Endodermal cell (in vitro differentiated cells): Measurements from ENCODE around the gene CD63. TPM values are rescaled to one million over a fixed set of nuclear protein-coding genes. Genes with fewer than 3 reads are reported as not detected.
A peak's percentile ranks its signal among the peaks of the same experiment; 100 is the strongest.

Source experiments
- DNase-seq: peaks from one replicate; pipeline ENCODE4 v3.0.0-alpha.2; 2017
- H3K27ac ChIP-seq: 2 replicates; pipeline ENCODE4 v1.5.1; 2013; ENCODE audit warnings: mild to moderate bottlenecking, low read depth, low read length, moderate library complexity
- H3K27me3 ChIP-seq: 2 replicates; pipeline ENCODE4 v1.6.1; 2013; ENCODE audit warnings: mild to moderate bottlenecking, low read length, moderate library complexity; ENCODE audit not compliant: insufficient read depth, control insufficient read depth, poor library complexity, severe bottlenecking
- H3K36me3 ChIP-seq: 2 replicates; pipeline ENCODE4 v1.7.0; 2013; ENCODE audit warnings: mild to moderate bottlenecking, low read length, moderate library complexity; ENCODE audit not compliant: control insufficient read depth, insufficient read depth
- H3K4me1 ChIP-seq: one replicate; pipeline ENCODE4 v1.7.0; 2013; ENCODE audit warnings: low read length; ENCODE audit not compliant: control insufficient read depth, insufficient read depth
- H3K4me3 ChIP-seq: 2 replicates; pipeline ENCODE4 v1.5.1; 2013; ENCODE audit warnings: mild to moderate bottlenecking, low read length, moderate library complexity
- H3K9ac ChIP-seq: 2 replicates; pipeline ENCODE4 v1.6.1; 2013; ENCODE audit warnings: mild to moderate bottlenecking, low read length, moderate library complexity; ENCODE audit not compliant: poor library complexity, severe bottlenecking; ENCODE audit errors: extremely low read depth
- H3K9me3 ChIP-seq: 2 replicates; pipeline ENCODE4 v1.6.1; 2013; ENCODE audit warnings: mild to moderate bottlenecking, low read length, moderate library complexity; ENCODE audit not compliant: control insufficient read depth
- H3K27ac Mint-ChIP-seq: 2 replicates; pipeline ENCODE4 v1.8.0; 2020; ENCODE audit warnings: mixed read lengths
- H3K27me3 Mint-ChIP-seq: 2 replicates; pipeline ENCODE4 v1.8.0; 2021; ENCODE audit warnings: mild to moderate bottlenecking, mixed read lengths; ENCODE audit not compliant: insufficient read depth
- H3K36me3 Mint-ChIP-seq: 2 replicates; pipeline ENCODE4 v1.8.0; 2020; ENCODE audit warnings: low read depth, mixed read lengths
- H3K4me1 Mint-ChIP-seq: 2 replicates; pipeline ENCODE4 v1.8.0; 2020; ENCODE audit warnings: mixed read lengths
- H3K4me3 Mint-ChIP-seq: 2 replicates; pipeline ENCODE4 v1.8.0; 2020; ENCODE audit warnings: mild to moderate bottlenecking, moderate library complexity, mixed read lengths
- H3K9me3 Mint-ChIP-seq: 2 replicates; pipeline ENCODE4 v1.8.0; 2020; ENCODE audit warnings: mild to moderate bottlenecking, mixed read lengths
- WGBS, 2 experiments: methylation state at CpG; one replicate each; pipeline versions ENCODE4 v1.1.5 to v1.1.7; 2013; ENCODE audit warnings: missing lambda C conversion rate in 2 of 2, mixed read lengths in 1 of 2; ENCODE audit not compliant: insufficient coverage in 1 of 2, insufficient read length in 1 of 2; 5-methylcytosine and 5-hydroxymethylcytosine counted together
- total RNA-seq, 2 donors: library from RNA; stranded (reverse); fragmentation: NEBNext Ultra II Directional in 1 of 2; extraction: Animal tissue kit (Norgen Biotek cat#: 25700) in 1 of 2; gene quantifications; 2 replicates in 1 of 2; 3 replicates in 1 of 2; pipeline ENCODE4 v1.2.1, GENCODE V29; 2021
- TF ChIP-seq, protein P1 (sequence below): fragments of 200-600 bp; sonication (generic); conservative IDR thresholded peaks from 2 replicates; pipeline ENCODE4 v1.5.0; 2021; ENCODE audit warnings: antibody characterized with exemption, mild to moderate bottlenecking

The CD63 gene
- total RNA-seq, 2 donors from 2014 or later = 879 to 1,041 TPM

GRCh38 chr12:55771736-55772135, 42.9 kb upstream of the CD63 start:
- WGBS, 2 experiments = 88 to 92% methylated on average over 5 to 6 of the region's 6 CpGs
- H3K9ac ChIP-seq = no peak overlapping the region
- H3K36me3 ChIP-seq = peaks cover 65% of the 10 kb centered on the region
- no peak for DNase-seq
- peak overlapping the region; percentile 41 for H3K27ac ChIP-seq
- no peaks in the 10 kb centered on the region for H3K27me3 ChIP-seq
- Mint-ChIP-seq H3K9me3 (no peaks in the 10 kb centered on the region), H3K27ac (no peak overlapping the region), H3K27me3 (no peaks in the 10 kb centered on the region), H3K4me3 (no peak overlapping the region), H3K36me3 (peaks cover 45% of the 10 kb centered on the region), H3K4me1 (peaks cover 9% of the 10 kb centered on the region)
- TF ChIP-seq, protein P1, sequence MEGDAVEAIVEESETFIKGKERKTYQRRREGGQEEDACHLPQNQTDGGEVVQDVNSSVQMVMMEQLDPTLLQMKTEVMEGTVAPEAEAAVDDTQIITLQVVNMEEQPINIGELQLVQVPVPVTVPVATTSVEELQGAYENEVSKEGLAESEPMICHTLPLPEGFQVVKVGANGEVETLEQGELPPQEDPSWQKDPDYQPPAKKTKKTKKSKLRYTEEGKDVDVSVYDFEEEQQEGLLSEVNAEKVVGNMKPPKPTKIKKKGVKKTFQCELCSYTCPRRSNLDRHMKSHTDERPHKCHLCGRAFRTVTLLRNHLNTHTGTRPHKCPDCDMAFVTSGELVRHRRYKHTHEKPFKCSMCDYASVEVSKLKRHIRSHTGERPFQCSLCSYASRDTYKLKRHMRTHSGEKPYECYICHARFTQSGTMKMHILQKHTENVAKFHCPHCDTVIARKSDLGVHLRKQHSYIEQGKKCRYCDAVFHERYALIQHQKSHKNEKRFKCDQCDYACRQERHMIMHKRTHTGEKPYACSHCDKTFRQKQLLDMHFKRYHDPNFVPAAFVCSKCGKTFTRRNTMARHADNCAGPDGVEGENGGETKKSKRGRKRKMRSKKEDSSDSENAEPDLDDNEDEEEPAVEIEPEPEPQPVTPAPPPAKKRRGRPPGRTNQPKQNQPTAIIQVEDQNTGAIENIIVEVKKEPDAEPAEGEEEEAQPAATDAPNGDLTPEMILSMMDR = no peak
- H3K9me3 ChIP-seq = no peaks in the 10 kb centered on the region
- no peak overlapping the region for H3K4me3 ChIP-seq
- H3K4me1 ChIP-seq = no peaks in the 10 kb centered on the region

GRCh38 chr12:55767156-55767555, 38.3 kb upstream of the CD63 start:
- Histone ChIP-seq H3K36me3 (peaks cover 66% of the 10 kb centered on the region), H3K9me3 (no peaks in the 10 kb centered on the region), H3K27ac (no peak overlapping the region), H3K9ac (no peak overlapping the region), H3K4me1 (peaks cover 5% of the 10 kb centered on the region), H3K4me3 (no peak overlapping the region), H3K27me3 (no peaks in the 10 kb centered on the region)
- Mint-ChIP-seq H3K4me3 (no peak overlapping the region), H3K9me3 (no peaks in the 10 kb centered on the region), H3K27me3 (no peaks in the 10 kb centered on the region), H3K4me1 (peaks cover 17% of the 10 kb centered on the region), H3K27ac (no peak overlapping the region), H3K36me3 (peaks cover 43% of the 10 kb centered on the region)
- 88 to 98% methylated on average over 3 to 4 of the region's 4 CpGs for WGBS, 2 experiments
- TF ChIP-seq, protein P1 = no peak
- DNase-seq = no peak

DNA sequence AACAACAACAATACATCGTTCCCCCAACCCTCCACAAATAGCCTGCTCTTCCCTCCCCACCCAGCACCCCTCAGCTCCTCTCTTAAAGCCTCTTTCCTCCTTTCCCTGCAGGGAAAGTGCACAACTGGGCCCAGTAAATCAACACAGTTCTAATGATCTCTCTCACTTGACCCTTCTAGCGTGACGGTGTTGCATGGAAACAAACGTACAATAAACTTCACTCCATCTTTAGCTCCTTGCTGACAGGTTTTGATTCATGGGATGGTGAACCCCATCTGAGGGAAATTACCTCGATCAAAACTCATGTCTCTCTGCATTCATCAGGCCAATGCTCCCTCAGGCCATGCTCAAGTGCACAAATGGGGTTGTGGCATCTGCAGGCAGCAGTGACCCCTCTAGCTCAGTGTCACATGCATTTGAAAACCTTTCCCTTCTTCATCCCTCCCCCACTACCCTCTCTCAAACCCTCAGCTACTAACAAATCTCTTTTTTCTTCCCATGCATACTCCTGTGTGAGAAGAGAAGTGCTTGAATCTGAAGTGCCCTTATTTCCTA, 37.0 kb upstream of the CD63 start:
- Histone ChIP-seq H3K36me3 (peaks cover 61% of the 10 kb centered on the region), H3K4me3 (no peak overlapping the region), H3K9me3 (peaks cover under 1% of the 10 kb centered on the region), H3K27me3 (no peaks in the 10 kb centered on the region), H3K9ac (no peak overlapping the region), H3K27ac (peak overlapping the region; percentile 59), H3K4me1 (peaks cover 5% of the 10 kb centered on the region)
- peaks cover 39% of the 10 kb centered on the region for H3K36me3 Mint-ChIP-seq
- H3K27me3 Mint-ChIP-seq = no peaks in the 10 kb centered on the region
- WGBS, 2 experiments = 86 to 92% methylated on average over 4 to 5 of the region's 5 CpGs
- H3K4me3 Mint-ChIP-seq = no peak overlapping the region
- H3K9me3 Mint-ChIP-seq = no peaks in the 10 kb centered on the region
- peaks cover 19% of the 10 kb centered on the region for H3K4me1 Mint-ChIP-seq
- no peak overlapping the region for H3K27ac Mint-ChIP-seq
- DNase-seq = no peak
- TF ChIP-seq, protein P1 = no peak
